ENCODE data around the gene SRA1.

GRCh38 chr5:140549237-140550144, 7.8 kb downstream of the SRA1 start:
- no peak for TF ChIP-seq CTCF (IDR thresholded peaks at IDR 0.05; ENCODE audit: insufficient read depth, low read depth, low read length)
- no peak for TF ChIP-seq EZH2 (IDR thresholded peaks at IDR 0.05; ENCODE audit: insufficient read depth, low read length)
